HepG2 (cell line): ENCODE data around the gene IL15. TPM values are rescaled to one million over a fixed set of nuclear protein-coding genes. Genes with fewer than 3 reads are reported as not detected.

Experiments used
- ATAC-seq: fragments of 200-7000 bp; cut with Tn5 transposase; 3 replicates; pipeline ENCODE4 v1.9.1; 2020; ENCODE audit warnings: mild to moderate bottlenecking, moderate library complexity
- BruUV-seq: library from RNA; stranded (reverse); fragments of 400-500 nt; replicated peaks from 2 replicates; lab custom pipeline; 2021; lab: Mats Ljungman, UMichigan
- CTCF ChIA-PET: fragments of 300-600 bp; formaldehyde crosslinking; extraction: SDS; loops from one replicate; lab custom pipeline; 2021; ENCODE audit warnings: low total read pairs, inconsistent platforms, low intra/inter-chr PET ratio; lab: Yijun Ruan, JAX
- POLR2A ChIA-PET: fragments of 350-600 bp; sonication (Branson Sonifier 250); formaldehyde crosslinking; loops from one replicate; lab custom pipeline; 2020; ENCODE audit warnings: antibody characterized with exemption, inconsistent platforms; lab: Yijun Ruan, JAX
- DNase-seq: peaks from one replicate; pipeline ENCODE4 v3.0.0-alpha.2; 2015; ENCODE audit warnings: low spot score
- FAIRE-seq: peaks from 3 replicates; lab custom pipeline; 2011; peaks lifted over from hg19 to GRCh38; lab: Jason Lieb, UNC
- H2AFZ ChIP-seq: one replicate; pipeline ENCODE4 v1.6.1; 2011; ENCODE audit warnings: low read length, inconsistent platforms
- H3K27ac ChIP-seq: fragments of 300-600 bp; 3 replicates; pipeline ENCODE4 v1.8.0; 2011; ENCODE audit warnings: mixed run types, mild to moderate bottlenecking, mixed read lengths, low read length, inconsistent platforms; ENCODE audit not compliant: insufficient read depth; ENCODE audit errors: extremely low read length
- H3K27me3 ChIP-seq, 2 experiments: fragments of 200-600 bp in 1 of 2; 2 replicates in 1 of 2; 3 replicates in 1 of 2; pipeline versions ENCODE4 v1.6.0 to v1.8.0; 2011; ENCODE audit warnings: low read length in 2 of 2, mild to moderate bottlenecking in 2 of 2, moderate library complexity in 2 of 2, inconsistent platforms in 1 of 2; ENCODE audit not compliant: insufficient read depth in 2 of 2, control insufficient read depth in 1 of 2
- H3K36me3 ChIP-seq, 2 experiments: fragments of 200-600 bp in 1 of 2; replicated peaks in 1 of 2; 2 replicates in 1 of 2; 3 replicates in 1 of 2; pipeline versions ENCODE4 v1.5.1 to v1.8.0; 2011; ENCODE audit warnings: low read length in 2 of 2, inconsistent platforms in 1 of 2; ENCODE audit not compliant: insufficient read depth in 2 of 2, control insufficient read depth in 1 of 2
- H3K4me1 ChIP-seq: 2 replicates; pipeline ENCODE4 v1.5.1; 2012; ENCODE audit warnings: low read length, inconsistent platforms; ENCODE audit not compliant: insufficient read depth
- H3K4me2 ChIP-seq: 2 replicates; pipeline ENCODE4 v1.6.0; 2011; ENCODE audit warnings: low read depth, low read length, inconsistent platforms
- H3K4me3 ChIP-seq, 3 experiments: fragments of 200-600 bp in 1 of 3; sonication (generic), shearing (Covaris generic) in 1 of 3; replicated peaks in 1 of 3; 2 replicates each; pipeline ENCODE4 v1.5.1; 2011 to 2016; ENCODE audit warnings: low read length in 3 of 3, inconsistent platforms in 2 of 3, low read depth in 2 of 3, mild to moderate bottlenecking in 2 of 3, control low read depth in 1 of 3, mixed read lengths in 1 of 3; ENCODE audit not compliant: insufficient read depth in 1 of 3
- H3K79me2 ChIP-seq: one replicate; pipeline ENCODE4 v1.6.1; 2011; ENCODE audit warnings: low read length, inconsistent platforms; ENCODE audit not compliant: insufficient read depth
- H3K9ac ChIP-seq: 2 replicates; pipeline ENCODE4 v1.6.0; 2011; ENCODE audit warnings: mild to moderate bottlenecking, low read depth, low read length, inconsistent platforms; ENCODE audit not compliant: insufficient read depth
- H3K9me3 ChIP-seq: 2 replicates; pipeline ENCODE4 v1.5.1; 2012; ENCODE audit warnings: mild to moderate bottlenecking, low read length
- H4K20me1 ChIP-seq: 2 replicates; pipeline ENCODE4 v1.6.0; 2011; ENCODE audit warnings: inconsistent platforms, mild to moderate bottlenecking, low read length, moderate library complexity; ENCODE audit not compliant: insufficient read depth
- CEBPB ChIP-seq: IDR thresholded peaks from 2 replicates; pipeline ENCODE4 v1.6.1; 2011; ENCODE audit warnings: low read depth, low read length, improper control_type of control experiment, borderline replicate concordance
- TMF1 ChIP-seq: sonication (generic); formaldehyde crosslinking; IDR thresholded peaks from 2 replicates; pipeline ENCODE4 v1.8.1; 2022; ENCODE audit warnings: low read depth, missing genetic modification reagents
- ZKSCAN8 ChIP-seq: IDR thresholded peaks from 2 replicates; pipeline ENCODE4 v1.6.1; 2016; ENCODE audit warnings: borderline replicate concordance, missing genetic modification reagents, missing compliant biosample characterization
- ZNF180 ChIP-seq: sonication (generic); formaldehyde crosslinking; IDR thresholded peaks from 2 replicates; pipeline ENCODE4 v1.4.0; 2020; ENCODE audit warnings: low read depth, missing genetic modification reagents, borderline replicate concordance
- WGBS: methylation state at CpG from one replicate; pipeline ENCODE4 v1.1.6; 2017; ENCODE audit warnings: low lambda C conversion rate; 5-methylcytosine and 5-hydroxymethylcytosine counted together
- in situ Hi-C: cut with HindIII; loops from 2 replicates; pipeline ENCODE4 v1.10.0; 2017; ENCODE audit warnings: low pct_unique_long_range_greater_than_20kb; ENCODE audit not compliant: extremely low pct_ligation_motif_present
- intact Hi-C: fragments of 100-400 bp; cut with micrococcal nuclease; formaldehyde crosslinking; loops from one replicate; pipeline ENCODE4 v1.10.0; 2022; ENCODE audit not compliant: unreplicated experiment
- polyA plus RNA-seq, 8 experiments: library from polyadenylated mRNA; depleted of rRNA in 3 of 8; stranded (reverse) in 7 of 8; unstranded in 1 of 8; fragments of >200 nt; fragmentation: Illumina TruSeq in 4 of 8; extraction: Trizol in 4 of 8; gene quantifications; 2 replicates each; pipeline versions ENCODE4 v1.2.1 to v1.2.3, GENCODE V29; 2011 to 2016; ENCODE audit warnings: low read depth in 4 of 8, missing spikeins in 1 of 8, mixed read lengths in 1 of 8; ENCODE audit not compliant: insufficient read depth in 1 of 8
- total RNA-seq, 5 experiments: library from RNA; depleted of rRNA; stranded (reverse); fragments of >200 nt; fragmentation: Illumina TruSeq; extraction: Trizol; gene quantifications; 2 replicates each; pipeline ENCODE4 v1.2.3, GENCODE V29; 2016; ENCODE audit warnings: low read depth in 1 of 5
- TF ChIP-seq, protein P1 (sequence below): sonication (generic); formaldehyde crosslinking; IDR thresholded peaks from 2 replicates; pipeline ENCODE4 v1.4.0; 2020; ENCODE audit warnings: missing genetic modification reagents
- TF ChIP-seq, protein P2 (sequence below): sonication (generic); formaldehyde crosslinking; IDR thresholded peaks from 2 replicates; pipeline ENCODE4 v1.4.0; 2020; ENCODE audit warnings: missing genetic modification reagents

IL15 gene
- total and polyA plus RNA-seq, 2 of the 13 experiments (the other 11 are each of a cell fraction or from before 2014, with no cell fraction given), result 0.12 to 0.24 TPM

DNA sequence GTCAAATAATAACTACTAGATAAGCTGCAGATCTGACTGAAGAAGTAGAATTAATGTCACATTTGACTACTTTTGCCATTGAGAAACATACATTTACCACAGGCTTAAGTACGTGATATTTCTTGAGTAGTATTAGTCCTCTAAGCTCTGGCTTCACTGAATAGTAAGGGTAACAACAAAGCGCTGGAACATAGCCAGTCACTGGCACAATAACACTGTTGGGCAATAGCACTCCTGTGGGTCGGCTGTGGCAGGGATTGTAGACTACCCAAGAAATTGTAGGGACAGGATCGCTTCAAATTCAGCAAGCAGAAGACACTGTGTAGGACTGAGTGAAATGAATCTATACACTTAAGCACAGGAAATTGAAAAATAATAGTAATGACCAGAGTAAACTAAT, 27.1 kb upstream of the IL15 start:
- H3K4me2 ChIP-seq, result no peak overlapping the region
- no peaks in the 10 kb centered on the region for H3K4me1 ChIP-seq
- H3K27ac ChIP-seq, result no peak overlapping the region
- DNase-seq (no peak), FAIRE-seq (no peak), ATAC-seq (no peak)
- ChIA-PET POLR2A (no interaction called here), CTCF (no interaction called here)
- H3K4me3 ChIP-seq, result no peak overlapping the region
- 21% methylated on average over 4 of the region's 4 CpGs for WGBS
- TF ChIP-seq, protein P1, sequence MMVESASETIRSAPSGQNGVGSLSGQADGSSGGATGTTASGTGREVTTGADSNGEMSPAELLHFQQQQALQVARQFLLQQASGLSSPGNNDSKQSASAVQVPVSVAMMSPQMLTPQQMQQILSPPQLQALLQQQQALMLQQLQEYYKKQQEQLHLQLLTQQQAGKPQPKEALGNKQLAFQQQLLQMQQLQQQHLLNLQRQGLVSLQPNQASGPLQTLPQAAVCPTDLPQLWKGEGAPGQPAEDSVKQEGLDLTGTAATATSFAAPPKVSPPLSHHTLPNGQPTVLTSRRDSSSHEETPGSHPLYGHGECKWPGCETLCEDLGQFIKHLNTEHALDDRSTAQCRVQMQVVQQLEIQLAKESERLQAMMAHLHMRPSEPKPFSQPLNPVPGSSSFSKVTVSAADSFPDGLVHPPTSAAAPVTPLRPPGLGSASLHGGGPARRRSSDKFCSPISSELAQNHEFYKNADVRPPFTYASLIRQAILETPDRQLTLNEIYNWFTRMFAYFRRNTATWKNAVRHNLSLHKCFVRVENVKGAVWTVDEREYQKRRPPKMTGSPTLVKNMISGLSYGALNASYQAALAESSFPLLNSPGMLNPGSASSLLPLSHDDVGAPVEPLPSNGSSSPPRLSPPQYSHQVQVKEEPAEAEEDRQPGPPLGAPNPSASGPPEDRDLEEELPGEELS, result no peak
- TF ChIP-seq CEBPB (peak; percentile 48), ZNF180 (CRISPR knock-in tag) (no peak), TMF1 (CRISPR knock-in tag) (no peak), ZKSCAN8 (CRISPR knock-in tag) (no peak)
- TF ChIP-seq, protein P2, sequence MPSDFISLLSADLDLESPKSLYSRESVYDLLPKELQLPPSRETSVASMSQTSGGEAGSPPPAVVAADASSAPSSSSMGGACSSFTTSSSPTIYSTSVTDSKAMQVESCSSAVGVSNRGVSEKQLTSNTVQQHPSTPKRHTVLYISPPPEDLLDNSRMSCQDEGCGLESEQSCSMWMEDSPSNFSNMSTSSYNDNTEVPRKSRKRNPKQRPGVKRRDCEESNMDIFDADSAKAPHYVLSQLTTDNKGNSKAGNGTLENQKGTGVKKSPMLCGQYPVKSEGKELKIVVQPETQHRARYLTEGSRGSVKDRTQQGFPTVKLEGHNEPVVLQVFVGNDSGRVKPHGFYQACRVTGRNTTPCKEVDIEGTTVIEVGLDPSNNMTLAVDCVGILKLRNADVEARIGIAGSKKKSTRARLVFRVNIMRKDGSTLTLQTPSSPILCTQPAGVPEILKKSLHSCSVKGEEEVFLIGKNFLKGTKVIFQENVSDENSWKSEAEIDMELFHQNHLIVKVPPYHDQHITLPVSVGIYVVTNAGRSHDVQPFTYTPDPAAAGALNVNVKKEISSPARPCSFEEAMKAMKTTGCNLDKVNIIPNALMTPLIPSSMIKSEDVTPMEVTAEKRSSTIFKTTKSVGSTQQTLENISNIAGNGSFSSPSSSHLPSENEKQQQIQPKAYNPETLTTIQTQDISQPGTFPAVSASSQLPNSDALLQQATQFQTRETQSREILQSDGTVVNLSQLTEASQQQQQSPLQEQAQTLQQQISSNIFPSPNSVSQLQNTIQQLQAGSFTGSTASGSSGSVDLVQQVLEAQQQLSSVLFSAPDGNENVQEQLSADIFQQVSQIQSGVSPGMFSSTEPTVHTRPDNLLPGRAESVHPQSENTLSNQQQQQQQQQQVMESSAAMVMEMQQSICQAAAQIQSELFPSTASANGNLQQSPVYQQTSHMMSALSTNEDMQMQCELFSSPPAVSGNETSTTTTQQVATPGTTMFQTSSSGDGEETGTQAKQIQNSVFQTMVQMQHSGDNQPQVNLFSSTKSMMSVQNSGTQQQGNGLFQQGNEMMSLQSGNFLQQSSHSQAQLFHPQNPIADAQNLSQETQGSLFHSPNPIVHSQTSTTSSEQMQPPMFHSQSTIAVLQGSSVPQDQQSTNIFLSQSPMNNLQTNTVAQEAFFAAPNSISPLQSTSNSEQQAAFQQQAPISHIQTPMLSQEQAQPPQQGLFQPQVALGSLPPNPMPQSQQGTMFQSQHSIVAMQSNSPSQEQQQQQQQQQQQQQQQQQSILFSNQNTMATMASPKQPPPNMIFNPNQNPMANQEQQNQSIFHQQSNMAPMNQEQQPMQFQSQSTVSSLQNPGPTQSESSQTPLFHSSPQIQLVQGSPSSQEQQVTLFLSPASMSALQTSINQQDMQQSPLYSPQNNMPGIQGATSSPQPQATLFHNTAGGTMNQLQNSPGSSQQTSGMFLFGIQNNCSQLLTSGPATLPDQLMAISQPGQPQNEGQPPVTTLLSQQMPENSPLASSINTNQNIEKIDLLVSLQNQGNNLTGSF (CRISPR knock-in tag), result no peak
- intact Hi-C loops, result no loop called here
- no peak overlapping the region for H2AFZ ChIP-seq
- H3K36me3 ChIP-seq, result no peaks in the 10 kb centered on the region
- H3K27me3 ChIP-seq, result no peaks in the 10 kb centered on the region
- BruUV-seq, result no TSS peak
- in situ Hi-C loops, result no loop called here
- H3K9me3 ChIP-seq, result no peaks in the 10 kb centered on the region
- no peaks in the 10 kb centered on the region for H3K79me2 ChIP-seq
- H3K9ac ChIP-seq, result no peak overlapping the region
- no peaks in the 10 kb centered on the region for H4K20me1 ChIP-seq
